H9 (cell line): ENCODE measurements around the gene SEMA3A. TPM values are rescaled to one million over a fixed set of nuclear protein-coding genes. Genes with fewer than 3 reads are reported as not detected.

Experiments used
- DNase-seq: peaks from one replicate; pipeline ENCODE4 v3.0.0-alpha.2; 2017
- H2AFZ ChIP-seq: one replicate; pipeline ENCODE4 v1.6.1; 2013; ENCODE audit warnings: mild to moderate bottlenecking, low read length, control low read depth, moderate library complexity
- H2AK5ac ChIP-seq: 2 replicates; pipeline ENCODE4 v1.6.1; 2013; ENCODE audit warnings: low read length, control low read depth, mixed read lengths; ENCODE audit not compliant: insufficient read length
- H2BK120ac ChIP-seq: one replicate; pipeline ENCODE4 v1.6.1; 2013; ENCODE audit warnings: low read depth, mild to moderate bottlenecking, low read length, control low read depth, inconsistent platforms; ENCODE audit not compliant: poor library complexity, severe bottlenecking
- H2BK12ac ChIP-seq: 2 replicates; pipeline ENCODE4 v1.6.1; 2013; ENCODE audit warnings: low read length, control low read depth, mixed read lengths, low read depth; ENCODE audit not compliant: insufficient read length
- H2BK15ac ChIP-seq: 2 replicates; pipeline ENCODE4 v1.6.1; 2013; ENCODE audit warnings: low read depth, low read length, control low read depth
- H2BK20ac ChIP-seq: one replicate; pipeline ENCODE4 v1.6.1; 2013; ENCODE audit warnings: low read depth, mild to moderate bottlenecking, low read length, control low read depth, inconsistent platforms; ENCODE audit not compliant: poor library complexity, severe bottlenecking
- H2BK5ac ChIP-seq: 2 replicates; pipeline ENCODE4 v1.6.1; 2013; ENCODE audit warnings: low read length, control low read depth, mixed read lengths; ENCODE audit not compliant: insufficient read length
- H3K14ac ChIP-seq: 2 replicates; pipeline ENCODE4 v1.6.1; 2013; ENCODE audit warnings: low read length, control low read depth; ENCODE audit not compliant: insufficient read depth
- H3K18ac ChIP-seq: 2 replicates; pipeline ENCODE4 v1.6.1; 2013; ENCODE audit warnings: low read depth, mild to moderate bottlenecking, mixed read lengths, low read length, control low read depth; ENCODE audit not compliant: insufficient read length
- H3K23ac ChIP-seq: 2 replicates; pipeline ENCODE4 v1.6.1; 2013; ENCODE audit warnings: low read length, control low read depth, mixed read lengths, low read depth; ENCODE audit not compliant: insufficient read length
- H3K23me2 ChIP-seq: 2 replicates; pipeline ENCODE4 v1.6.1; 2013; ENCODE audit warnings: low read depth, mild to moderate bottlenecking, mixed read lengths, low read length, control low read depth; ENCODE audit not compliant: insufficient read length, poor library complexity, severe bottlenecking
- H3K27ac ChIP-seq: 2 replicates; pipeline ENCODE4 v1.5.1; 2013; ENCODE audit warnings: low read length, control low read depth, mixed read lengths, low read depth; ENCODE audit not compliant: insufficient read length
- H3K27me3 ChIP-seq: 2 replicates; pipeline ENCODE4 v1.6.1; 2013; ENCODE audit warnings: low read length, control low read depth, inconsistent platforms; ENCODE audit not compliant: insufficient read depth
- H3K4ac ChIP-seq: 2 replicates; pipeline ENCODE4 v1.6.1; 2013; ENCODE audit warnings: low read depth, mild to moderate bottlenecking, control low read depth, inconsistent platforms, low read length, moderate library complexity
- H3K4me1 ChIP-seq: 2 replicates; pipeline ENCODE4 v1.6.1; 2013; ENCODE audit warnings: low read length, control low read depth, inconsistent platforms; ENCODE audit not compliant: insufficient read depth
- H3K4me2 ChIP-seq: 2 replicates; pipeline ENCODE4 v1.6.1; 2013; ENCODE audit warnings: low read length, control low read depth, mixed read lengths; ENCODE audit not compliant: insufficient read length, insufficient read depth
- H3K56ac ChIP-seq: 2 replicates; pipeline ENCODE4 v1.6.1; 2013; ENCODE audit warnings: low read depth, mild to moderate bottlenecking, mixed read lengths, low read length, control low read depth; ENCODE audit not compliant: insufficient read length
- H3K79me1 ChIP-seq: 2 replicates; pipeline ENCODE4 v1.6.1; 2013; ENCODE audit warnings: low read depth, mild to moderate bottlenecking, moderate library complexity, low read length, control low read depth, inconsistent platforms; ENCODE audit not compliant: insufficient read depth, poor library complexity, severe bottlenecking
- H3K79me2 ChIP-seq: 2 replicates; pipeline ENCODE4 v1.6.1; 2013; ENCODE audit warnings: low read length, control low read depth, inconsistent platforms; ENCODE audit not compliant: insufficient read depth
- H3K9ac ChIP-seq: 2 replicates; pipeline ENCODE4 v1.6.1; 2013; ENCODE audit warnings: low read length, control low read depth, mixed read lengths; ENCODE audit not compliant: insufficient read length; ENCODE audit errors: extremely low read depth
- H3K9me3 ChIP-seq: one replicate; pipeline ENCODE4 v1.6.1; 2013; ENCODE audit warnings: low read depth, low read length, inconsistent platforms; ENCODE audit not compliant: control insufficient read depth
- H3T11ph ChIP-seq: one replicate; pipeline ENCODE4 v1.6.1; 2013; ENCODE audit warnings: mild to moderate bottlenecking, low read length, control low read depth, inconsistent platforms
- H4K20me1 ChIP-seq: one replicate; pipeline ENCODE4 v1.6.1; 2013; ENCODE audit not compliant: control insufficient read depth, insufficient read length, insufficient read depth
- H4K5ac ChIP-seq: 2 replicates; pipeline ENCODE4 v1.6.1; 2013; ENCODE audit warnings: low read depth, mild to moderate bottlenecking, mixed read lengths, low read length, control low read depth; ENCODE audit not compliant: insufficient read length
- H4K8ac ChIP-seq: replicated peaks from 2 replicates; pipeline ENCODE4 v1.6.1; 2013; ENCODE audit warnings: low read length, control low read depth, mixed read lengths, low read depth; ENCODE audit not compliant: insufficient read length
- H4K91ac ChIP-seq: 2 replicates; pipeline ENCODE4 v1.6.1; 2013; ENCODE audit warnings: low read depth, mild to moderate bottlenecking, moderate library complexity, mixed read lengths, low read length, control low read depth; ENCODE audit not compliant: insufficient read length
- H3K27ac Mint-ChIP-seq, 3 experiments: 2 replicates in 2 of 3; 3 replicates in 1 of 3; pipeline ENCODE4 v1.8.0; 2020 to 2021; ENCODE audit warnings: mixed read lengths in 3 of 3, mild to moderate bottlenecking in 1 of 3, moderate library complexity in 1 of 3
- H3K27me3 Mint-ChIP-seq: 2 replicates; pipeline ENCODE4 v1.8.0; 2021; ENCODE audit warnings: low read depth, mild to moderate bottlenecking, moderate library complexity, mixed read lengths
- H3K36me3 Mint-ChIP-seq, 3 experiments: 2 replicates in 2 of 3; 3 replicates in 1 of 3; pipeline ENCODE4 v1.8.0; 2020 to 2021; ENCODE audit warnings: low read depth in 3 of 3, mixed read lengths in 3 of 3; ENCODE audit not compliant: insufficient read depth in 1 of 3
- H3K4me1 Mint-ChIP-seq, 2 experiments: 2 replicates each; pipeline ENCODE4 v1.8.0; 2020; ENCODE audit warnings: mixed read lengths in 2 of 2
- H3K4me3 Mint-ChIP-seq, 2 experiments: 2 replicates in 1 of 2; 3 replicates in 1 of 2; pipeline ENCODE4 v1.8.0; 2020 to 2021; ENCODE audit warnings: mild to moderate bottlenecking in 2 of 2, mixed read lengths in 2 of 2, moderate library complexity in 1 of 2
- H3K9me3 Mint-ChIP-seq, 2 experiments: 2 replicates in 1 of 2; 3 replicates in 1 of 2; pipeline ENCODE4 v1.8.0; 2020; ENCODE audit warnings: mild to moderate bottlenecking in 2 of 2, mixed read lengths in 2 of 2, moderate library complexity in 1 of 2
- CTCF ChIP-seq: fragments of 200-600 bp; sonication (generic); conservative IDR thresholded peaks from 3 replicates; pipeline ENCODE4 v1.8.0; 2021; ENCODE audit warnings: antibody characterized with exemption, mild to moderate bottlenecking
- WGBS: extraction: QIAGEN DNeasy Blood & Tissue Kit; methylation state at CpG from one replicate; pipeline ENCODE4 v1.1.7; 2013; ENCODE audit warnings: missing lambda C conversion rate, low lambda C conversion rate, mixed read lengths; ENCODE audit not compliant: insufficient read length; ENCODE audit errors: extremely low coverage; 5-methylcytosine and 5-hydroxymethylcytosine counted together
- total RNA-seq: library from RNA; stranded (reverse); gene quantifications from 2 replicates; pipeline ENCODE4 v1.2.1, GENCODE V29; 2021

The SEMA3A gene
- total RNA-seq, 1 experiment from 2014 or later, result 60.0 TPM

- no CpG with 5 or more reads among the region's 1 CpG for WGBS
- Histone ChIP-seq H3K56ac (no peak overlapping the region), H2BK120ac (no peak overlapping the region)
Measured at GRCh38 chr7:84009782-84010181, 184.8 kb downstream of the SEMA3A start.

More at GRCh38 chr7:84009782-84010181, 184.8 kb downstream of the SEMA3A start:
- Mint-ChIP-seq H3K4me3 (no peak overlapping the region), H3K27me3 (no peaks in the 10 kb centered on the region), H3K36me3 (peaks cover 5 to 27% (median 9%) of the 10 kb centered on the region in 3 experiments; a peak in 4 of 7 replicates), H3K4me1 (peaks cover 2 to 6% of the 10 kb centered on the region in 2 experiments; a peak in 3 of 4 replicates), H3K27ac (peak overlapping the region in 1 of 3 experiments; percentile 14; a peak in 2 of 7 replicates), H3K9me3 (no peaks in the 10 kb centered on the region)
- no peak overlapping the region for H2BK20ac ChIP-seq
- no peak overlapping the region for H3K4me2 ChIP-seq
- H4K8ac ChIP-seq, result no peak overlapping the region
- no peak overlapping the region for H2BK15ac ChIP-seq
- H3K23me2 ChIP-seq, result no peaks in the 10 kb centered on the region
- H2BK12ac ChIP-seq, result no peak overlapping the region
- no peak overlapping the region for H3K4ac ChIP-seq
- no peak overlapping the region for H2BK5ac ChIP-seq
- H4K20me1 ChIP-seq, result no peaks in the 10 kb centered on the region
- H3K27me3 ChIP-seq, result no peaks in the 10 kb centered on the region
- H3K79me2 ChIP-seq, result no peaks in the 10 kb centered on the region
- no peak overlapping the region for H4K91ac ChIP-seq
- H3K14ac ChIP-seq, result no peak overlapping the region
- TF ChIP-seq CTCF, result no peak
- DNase-seq, result no peak
- no peak overlapping the region for H2AFZ ChIP-seq
- no peak overlapping the region for H3K9ac ChIP-seq
- no peaks in the 10 kb centered on the region for H3K79me1 ChIP-seq
- H3T11ph ChIP-seq, result no peak overlapping the region
- H2AK5ac ChIP-seq, result no peak overlapping the region
- H3K9me3 ChIP-seq, result no peaks in the 10 kb centered on the region
- no peak overlapping the region for H4K5ac ChIP-seq
- no peaks in the 10 kb centered on the region for H3K4me1 ChIP-seq
- H3K18ac ChIP-seq, result no peak overlapping the region
- no peak overlapping the region for H3K23ac ChIP-seq
- H3K27ac ChIP-seq, result no peak overlapping the region
